PC-9 (cell line): Measurements from ENCODE around the gene USP46. TPM values are rescaled to one million over a fixed set of nuclear protein-coding genes. Genes with fewer than 3 reads are reported as not detected.

Source experiments
- BruUV-seq: library from RNA; stranded (reverse); fragments of 400-500 nt; replicated peaks from 2 replicates; lab custom pipeline; 2021; lab: Mats Ljungman, UMichigan
- CTCF ChIA-PET: fragments of 300-600 bp; sonication (Branson Sonifier 250); formaldehyde crosslinking; loops from one replicate; lab custom pipeline; 2022; ENCODE audit warnings: antibody characterized with exemption; lab: Charles Lee
- POLR2A ChIA-PET: fragments of 300-600 bp; sonication (Branson Sonifier 250); formaldehyde crosslinking; loops from one replicate; lab custom pipeline; 2022; ENCODE audit warnings: antibody characterized with exemption; ENCODE audit not compliant: unreplicated experiment; lab: Charles Lee
- DNase-seq, 2 experiments: peaks; one replicate each; pipeline versions ENCODE4 v3.0.0 to v3.0.0-alpha.2; 2015 to 2022; ENCODE audit warnings: mixed read lengths in 1 of 2
- H2AFZ ChIP-seq: fragments of 200-600 bp; sonication (generic); 2 replicates; pipeline ENCODE4 v1.8.1; 2017; ENCODE audit warnings: antibody characterized with exemption
- H3F3A ChIP-seq: fragments of 200-600 bp; sonication (generic); 2 replicates; pipeline ENCODE4 v1.8.1; 2017; ENCODE audit warnings: antibody characterized with exemption, mild to moderate bottlenecking, low read depth; ENCODE audit not compliant: insufficient read depth
- H3K27ac ChIP-seq: fragments of 200-600 bp; sonication (generic); 2 replicates; pipeline ENCODE4 v1.6.1; 2016; ENCODE audit warnings: mixed run types
- H3K27me3 ChIP-seq: fragments of 200-600 bp; sonication (generic); 2 replicates; pipeline ENCODE4 v1.6.1; 2016; ENCODE audit warnings: low read depth, mixed run types; ENCODE audit not compliant: insufficient read depth
- H3K36me3 ChIP-seq: fragments of 200-600 bp; sonication (generic); 2 replicates; pipeline ENCODE4 v1.6.1; 2016; ENCODE audit warnings: low read depth, mixed run types
- H3K4me1 ChIP-seq: fragments of 200-600 bp; sonication (generic); replicated peaks from 2 replicates; pipeline ENCODE4 v1.6.1; 2016; ENCODE audit warnings: mixed run types; ENCODE audit not compliant: insufficient read depth
- H3K4me2 ChIP-seq: fragments of 200-600 bp; sonication (generic); 2 replicates; pipeline ENCODE4 v1.6.1; 2017; ENCODE audit warnings: mixed run types
- H3K4me3 ChIP-seq: fragments of 200-600 bp; sonication (generic); 2 replicates; pipeline ENCODE4 v1.6.1; 2016; ENCODE audit warnings: mixed run types
- H3K79me2 ChIP-seq: fragments of 200-600 bp; sonication (generic); 2 replicates; pipeline ENCODE4 v1.6.1; 2017; ENCODE audit warnings: low read depth, mixed run types
- H3K9me2 ChIP-seq: fragments of 200-600 bp; sonication (generic); 2 replicates; pipeline ENCODE4 v1.8.1; 2017; ENCODE audit warnings: mild to moderate bottlenecking; ENCODE audit not compliant: insufficient read depth
- H3K9me3 ChIP-seq: fragments of 200-600 bp; sonication (generic); 2 replicates; pipeline ENCODE4 v1.8.1; 2016; ENCODE audit warnings: low read depth; ENCODE audit not compliant: insufficient read depth
- H4K20me1 ChIP-seq: fragments of 200-600 bp; sonication (generic); 2 replicates; pipeline ENCODE4 v1.8.1; 2017; ENCODE audit not compliant: insufficient read depth
- CTCF ChIP-seq: fragments of 200-600 bp; sonication (generic); conservative IDR thresholded peaks from 2 replicates; pipeline ENCODE4 v1.6.1; 2017; ENCODE audit warnings: mixed run types, antibody characterized with exemption, mild to moderate bottlenecking, moderate library complexity
- EZH2 ChIP-seq: fragments of 200-600 bp; sonication (generic); IDR thresholded peaks from 2 replicates; pipeline ENCODE4 v1.8.0; 2017; ENCODE audit warnings: antibody characterized with exemption, low read depth
- intact Hi-C: fragments of 100-400 bp; cut with micrococcal nuclease; formaldehyde crosslinking; loops from one replicate; pipeline ENCODE4 v1.10.0; 2022; ENCODE audit not compliant: unreplicated experiment
- total RNA-seq: library from RNA; stranded (reverse); gene quantifications from 2 replicates; pipeline ENCODE4 v1.2.3, GENCODE V29; 2021

Gene USP46
- total RNA-seq, 1 experiment from 2014 or later: 17.1 TPM

GRCh38 chr4:52566136-52567031, 92.7 kb downstream of the USP46 start:
- Histone ChIP-seq H3K9me3 (no peaks in the 10 kb centered on the region), H3K79me2 (no peaks in the 10 kb centered on the region), H3K9me2 (no peaks in the 10 kb centered on the region), H4K20me1 (no peaks in the 10 kb centered on the region), H3K27me3 (no peaks in the 10 kb centered on the region), H3K27ac (no peak overlapping the region), H3K4me3 (no peak overlapping the region), H3F3A (no peaks in the 10 kb centered on the region), H2AFZ (no peak overlapping the region), H3K4me2 (no peak overlapping the region), H3K36me3 (no peaks in the 10 kb centered on the region), H3K4me1 (no peaks in the 10 kb centered on the region)
- CTCF ChIA-PET: no interaction called here
- BruUV-seq: no TSS peak
- TF ChIP-seq CTCF: no peak
- no peak for TF ChIP-seq EZH2
- intact Hi-C loops: no loop called here
- POLR2A ChIA-PET: no interaction called here
- DNase-seq: no peak

GRCh38 chr4:52560844-52561280, 98.2 kb downstream of the USP46 start:
- H3K4me2 ChIP-seq: no peak overlapping the region
- no peaks in the 10 kb centered on the region for H4K20me1 ChIP-seq
- H3K9me2 ChIP-seq: no peaks in the 10 kb centered on the region
- no peak overlapping the region for H3K4me3 ChIP-seq
- H3K27ac ChIP-seq: no peak overlapping the region
- H3K79me2 ChIP-seq: no peaks in the 10 kb centered on the region
- H2AFZ ChIP-seq: no peak overlapping the region
- ChIA-PET CTCF (no interaction called here), POLR2A (no interaction called here)
- H3K36me3 ChIP-seq: no peaks in the 10 kb centered on the region
- no peaks in the 10 kb centered on the region for H3F3A ChIP-seq
- no peaks in the 10 kb centered on the region for H3K9me3 ChIP-seq
- BruUV-seq: no TSS peak
- DNase-seq: no peak
- intact Hi-C loops: no loop called here
- no peaks in the 10 kb centered on the region for H3K27me3 ChIP-seq
- TF ChIP-seq CTCF: no peak
- no peak for TF ChIP-seq EZH2
- H3K4me1 ChIP-seq: no peaks in the 10 kb centered on the region

GRCh38 chr4:52555356-52555716, 103.8 kb downstream of the USP46 start:
- H3K36me3 ChIP-seq: no peaks in the 10 kb centered on the region
- H3K9me2 ChIP-seq: no peaks in the 10 kb centered on the region
- H3F3A ChIP-seq: no peaks in the 10 kb centered on the region
- H3K9me3 ChIP-seq: no peaks in the 10 kb centered on the region
- H3K27me3 ChIP-seq: no peaks in the 10 kb centered on the region
- POLR2A ChIA-PET: no interaction called here
- no peak overlapping the region for H3K4me2 ChIP-seq
- H3K27ac ChIP-seq: no peak overlapping the region
- no peaks in the 10 kb centered on the region for H3K4me1 ChIP-seq
- no peak for DNase-seq
- H4K20me1 ChIP-seq: no peaks in the 10 kb centered on the region
- no TSS peak for BruUV-seq
- H3K4me3 ChIP-seq: no peak overlapping the region
- intact Hi-C loops: no loop called here
- CTCF ChIA-PET: interaction anchor here (0.6 kb wide), 1 partner anchor 196 kb away, joined by 3 read pairs; no protein-coding TSS in a partner anchor
- no peaks in the 10 kb centered on the region for H3K79me2 ChIP-seq
- no peak overlapping the region for H2AFZ ChIP-seq
- TF ChIP-seq EZH2 (no peak), CTCF (no peak)
